OCI-M2 (cell line): ENCODE data around the gene VSIG2.

Experiments used
- DNase-seq: peaks from one replicate; lab custom pipeline; 2025; ENCODE audit not compliant: unreplicated experiment; lab: John Stamatoyannopoulos, UW

The VSIG2 gene

DNA sequence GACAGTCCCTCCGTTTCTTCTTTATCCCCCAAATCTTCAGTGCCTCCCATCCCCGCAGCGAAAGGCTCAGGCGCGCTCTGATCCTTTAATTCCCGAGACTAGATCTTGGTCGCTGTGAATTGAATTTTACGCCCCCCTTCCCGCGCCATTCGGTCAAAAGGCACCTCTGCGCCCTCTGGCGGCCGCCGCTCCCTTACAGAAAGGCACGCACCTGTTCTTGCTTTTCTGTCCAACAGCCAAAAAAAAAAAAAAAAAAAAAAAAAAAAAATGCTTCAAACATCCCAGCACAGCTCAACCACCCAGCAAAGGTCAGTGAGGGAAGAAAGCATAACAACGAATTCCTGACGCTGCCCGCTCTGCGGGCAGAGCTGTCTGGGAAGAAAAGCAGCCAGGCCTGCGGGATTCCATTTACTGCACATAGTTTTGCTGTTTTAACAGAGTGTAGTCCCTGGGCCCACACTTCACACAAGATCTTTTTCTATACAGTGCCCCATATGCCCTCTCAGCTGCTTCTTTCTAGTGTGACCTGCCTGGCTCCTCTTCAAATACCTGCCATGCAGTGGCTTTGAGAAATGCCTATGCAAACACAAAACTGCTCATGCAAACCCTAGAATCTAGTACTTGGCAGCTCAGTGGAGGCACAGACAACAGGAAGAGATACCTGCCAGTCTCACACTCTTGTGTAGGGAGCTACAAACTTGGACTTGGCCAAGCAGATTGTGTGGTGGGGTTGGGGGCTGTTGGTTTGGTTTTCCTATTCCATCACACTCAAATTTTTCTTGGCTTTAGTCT is 11.3 kb upstream of the VSIG2 start:
- no peak for DNase-seq

DNA sequence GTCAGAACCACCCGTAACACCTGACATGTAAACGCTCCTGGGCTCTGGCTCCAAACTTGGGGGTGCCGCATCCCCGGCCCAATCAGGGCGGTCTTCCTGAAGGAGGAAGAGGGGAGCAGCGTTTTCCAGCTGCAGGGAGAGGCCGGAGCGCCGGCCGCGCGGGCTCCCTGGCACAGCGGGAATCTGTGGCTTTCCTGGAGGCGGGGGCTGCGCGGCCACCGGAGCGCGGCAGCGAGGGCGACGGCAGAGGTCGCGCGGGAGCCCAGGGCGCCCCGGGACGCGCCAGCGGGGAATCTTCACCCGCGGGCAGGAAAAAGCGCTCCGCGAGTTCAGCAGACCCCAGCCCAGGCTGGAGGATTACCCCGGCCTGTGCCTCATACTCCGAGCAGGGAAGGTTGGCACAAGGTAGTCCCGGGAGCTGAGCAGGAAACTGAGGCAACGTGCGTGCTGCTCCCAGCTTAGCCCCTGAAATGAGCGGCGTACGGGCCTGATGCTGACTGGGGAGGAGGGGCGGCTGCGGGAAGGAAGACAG is 10.6 kb upstream of the VSIG2 start:
- no peak for DNase-seq

DNA sequence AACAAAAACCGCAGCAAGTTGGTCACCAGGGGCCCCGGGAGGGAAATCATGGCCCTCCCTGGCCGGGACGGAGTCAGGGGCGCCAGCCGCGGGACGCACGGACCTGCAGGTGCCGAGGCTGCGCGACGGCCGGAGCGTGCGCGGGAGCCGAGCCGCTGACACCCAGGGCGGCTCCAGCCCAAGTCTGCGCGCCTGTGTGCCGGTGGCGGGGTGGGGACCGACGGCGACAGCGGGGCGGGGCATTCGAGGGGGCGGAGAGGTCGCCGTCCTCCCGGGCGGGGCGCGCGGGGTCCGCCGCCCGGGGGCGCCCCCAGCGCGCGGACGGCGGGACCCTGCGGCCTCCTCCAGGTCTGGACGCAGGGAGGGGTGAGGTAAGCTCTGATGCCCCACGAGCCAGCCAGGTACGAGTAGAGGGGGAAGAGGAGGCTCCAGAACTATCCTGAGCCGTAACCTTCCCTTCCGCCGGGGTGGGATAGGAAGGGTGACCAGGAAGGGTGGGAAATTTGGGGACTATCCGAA is 10.1 kb upstream of the VSIG2 start, which contains the start of gene ESAM:
ESAM (minus strand) TSS at position 186 of the 519 bp plus-strand sequence; CDS start at position 50, 136 bp downstream.
- DNase-seq, result no peak

DNA sequence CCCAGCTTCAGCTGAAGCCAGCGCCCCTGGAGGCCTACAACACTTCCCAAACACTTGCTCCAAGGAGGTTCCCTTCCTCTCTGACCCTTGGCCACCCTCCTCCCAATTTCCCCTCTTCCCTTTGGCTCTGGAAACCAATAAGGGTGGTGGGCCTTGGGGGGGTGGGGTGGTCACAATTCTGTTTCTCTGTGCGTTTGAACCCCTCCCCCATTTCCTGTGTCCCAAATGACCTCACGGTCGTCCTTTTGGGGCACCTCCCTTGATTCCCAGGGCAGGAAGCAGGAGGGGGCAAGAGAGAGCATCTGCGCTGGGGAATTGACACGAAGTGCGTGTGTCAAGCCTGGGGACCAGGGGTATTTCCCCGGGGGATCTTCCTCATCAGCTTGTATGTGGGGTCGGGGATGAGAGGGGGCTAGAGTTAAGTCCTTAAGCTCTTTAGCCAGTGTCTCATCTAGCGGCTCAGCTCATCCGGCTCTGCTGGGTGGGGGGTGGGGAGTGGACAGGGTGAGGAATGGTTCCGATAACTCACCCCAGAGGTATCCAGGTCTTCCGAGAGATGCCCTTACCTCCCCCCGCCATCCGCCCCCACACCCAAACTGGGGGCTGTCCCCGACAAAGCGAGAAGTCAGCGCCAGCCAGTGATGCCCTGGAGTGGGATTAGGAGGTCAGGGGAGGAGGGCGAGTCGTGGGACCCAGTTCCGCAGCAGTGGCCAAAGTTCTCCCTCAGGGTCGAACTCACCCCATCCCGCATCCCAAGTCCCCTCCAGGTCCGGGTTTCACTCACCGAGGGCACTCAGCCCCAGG is 9.4 kb upstream of the VSIG2 start:
- no peak for DNase-seq

DNA sequence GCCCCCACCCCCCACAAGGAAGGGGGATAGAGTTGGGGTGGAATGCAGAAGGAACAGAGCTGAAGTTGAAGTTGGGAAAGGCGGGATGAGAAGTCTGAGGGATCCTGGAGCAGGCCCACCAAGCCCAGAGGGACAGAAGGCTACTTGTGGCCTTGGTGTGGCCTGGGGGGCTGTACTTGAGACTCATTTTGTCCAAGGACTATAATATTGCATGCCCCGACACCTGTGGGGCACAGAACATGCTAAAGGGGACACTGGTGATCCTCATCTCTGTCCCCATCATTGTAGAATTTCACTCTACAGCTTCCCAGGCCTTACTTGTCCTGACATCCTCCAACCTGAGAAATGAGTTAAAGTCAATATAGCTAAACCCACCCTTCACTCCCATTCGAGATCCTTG is 8.8 kb upstream of the VSIG2 start:
- DNase-seq, result no peak

DNA sequence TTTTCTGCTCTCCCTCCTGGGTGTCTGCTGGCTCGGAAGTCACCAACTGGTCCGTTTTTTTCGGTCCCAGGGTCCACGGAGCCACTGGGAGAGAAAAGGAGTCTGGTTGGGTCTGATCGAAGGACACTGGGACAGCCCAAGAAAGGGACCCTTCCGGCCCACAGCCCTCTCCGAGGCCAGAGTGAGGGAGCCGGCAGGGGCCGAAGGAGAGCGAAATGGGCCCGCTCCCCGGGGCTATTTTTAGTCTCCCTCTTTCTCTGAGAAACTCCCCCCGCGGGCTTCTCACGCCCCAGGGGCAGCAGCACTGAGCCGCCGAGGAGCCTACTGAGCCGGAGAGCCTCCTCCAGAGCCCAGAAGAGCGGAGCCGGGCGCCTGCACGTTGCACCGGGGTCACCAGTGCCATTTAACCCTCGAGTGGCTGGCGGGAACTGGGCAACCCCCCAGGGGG is 8.2 kb upstream of the VSIG2 start:
- no peak for DNase-seq

DNA sequence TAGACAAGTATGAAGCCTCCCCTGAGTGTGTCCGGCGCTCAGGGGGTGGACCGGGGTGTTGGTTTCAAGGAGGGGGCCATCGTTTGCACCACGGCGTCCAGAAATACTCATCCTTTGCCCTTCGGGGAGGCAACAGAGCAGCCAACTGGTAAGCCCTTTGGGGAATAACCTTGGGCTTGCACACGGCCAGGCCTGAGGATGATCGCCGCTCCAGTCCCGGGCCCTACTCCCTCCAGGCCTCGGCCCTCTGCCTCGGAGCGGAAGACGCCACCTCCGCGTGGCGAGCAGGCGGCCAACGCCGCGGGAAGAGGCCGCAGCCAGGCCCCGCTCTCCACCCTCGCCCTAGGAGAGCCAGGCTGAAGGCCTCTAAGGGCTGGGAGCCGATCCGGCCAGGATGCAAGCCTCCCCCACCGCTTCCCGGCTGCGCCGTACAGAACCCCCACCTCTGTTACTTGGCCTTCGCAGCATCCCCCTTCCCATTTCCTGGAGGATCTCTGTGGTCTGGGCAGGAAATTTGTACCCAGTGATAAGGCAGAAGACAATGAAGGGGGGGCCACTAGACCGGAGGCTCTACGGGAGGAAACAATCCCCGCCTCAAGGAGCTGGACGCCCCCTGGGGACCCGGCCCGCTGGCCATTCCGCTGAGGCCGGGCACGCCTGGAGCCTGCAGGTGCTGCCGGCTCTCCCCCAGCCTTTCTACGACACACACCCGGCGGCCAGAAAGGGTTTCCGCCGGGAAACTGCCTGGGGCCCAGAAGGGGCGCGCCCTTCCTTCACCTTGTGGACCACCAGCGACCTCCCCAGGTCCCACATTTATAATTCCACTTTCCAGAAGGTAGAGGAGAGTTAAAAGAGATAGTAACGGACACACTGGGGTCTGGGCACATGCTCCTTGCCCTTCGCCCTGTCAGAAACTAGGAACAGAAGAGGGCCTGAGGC is 7.5 kb upstream of the VSIG2 start:
- DNase-seq, result no peak

DNA sequence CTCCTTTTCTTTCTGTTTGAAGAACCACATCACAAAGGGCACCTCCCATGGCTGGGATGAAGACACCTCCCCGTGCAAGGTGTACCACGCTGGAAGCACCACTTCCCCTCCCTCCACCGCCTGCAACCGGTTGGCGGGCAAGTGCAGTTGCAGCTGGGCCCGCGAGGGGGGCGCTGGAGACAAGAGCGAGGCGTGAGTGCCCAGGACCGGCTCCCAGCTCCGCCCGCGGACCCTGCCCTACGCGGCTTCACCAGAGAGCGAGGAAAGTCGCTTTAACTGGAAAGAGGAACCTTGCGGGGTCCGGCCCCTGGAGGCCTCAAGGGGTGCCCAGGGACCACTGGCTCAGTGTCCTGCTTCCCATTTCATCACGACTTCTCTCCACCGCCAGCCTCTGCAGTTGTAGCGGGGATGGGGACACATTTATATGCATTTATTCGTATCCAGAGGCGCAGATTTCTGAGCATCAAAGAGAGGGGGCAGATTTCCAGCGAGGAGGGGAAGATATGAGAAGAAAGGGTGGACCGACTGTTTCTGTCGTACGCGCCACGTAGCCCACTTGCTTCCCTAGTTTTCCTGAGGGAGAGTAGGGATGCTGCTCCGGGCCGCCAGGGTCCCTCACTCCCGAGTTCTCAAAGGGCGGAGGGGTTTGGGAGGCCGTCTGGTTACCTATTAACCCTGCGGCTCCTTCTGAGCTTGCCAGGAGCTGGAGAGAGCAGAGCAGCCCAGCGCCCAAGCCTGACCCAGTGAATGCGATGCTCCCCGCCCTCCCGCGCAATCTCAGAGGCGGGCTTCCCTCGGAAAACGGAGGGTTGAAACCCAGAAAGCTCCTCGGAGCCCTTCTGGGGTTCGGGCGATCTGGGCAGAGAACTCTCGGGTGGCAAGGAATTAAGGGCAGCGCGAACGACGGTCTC is 6.6 kb upstream of the VSIG2 start:
- peak; percentile 38 for DNase-seq

DNA sequence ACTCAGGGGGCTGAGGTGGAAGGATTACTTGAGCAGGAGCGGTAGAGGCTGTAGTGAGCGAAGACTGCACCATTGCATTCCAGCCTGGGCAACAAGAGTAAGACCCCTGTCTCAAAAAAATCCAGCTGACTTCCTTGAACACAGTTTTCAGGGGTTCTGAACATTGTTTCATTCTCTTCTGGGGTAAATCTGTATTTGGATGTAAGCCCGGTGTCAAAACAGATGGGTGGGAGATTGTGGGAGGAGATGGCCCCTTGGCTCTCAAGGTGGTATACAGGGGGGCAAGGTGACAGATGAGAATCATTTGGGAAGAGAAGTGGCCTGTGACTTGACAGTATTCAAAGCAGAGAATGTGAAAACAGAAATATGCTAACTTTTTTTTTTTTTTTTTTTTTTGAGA is 5.3 kb upstream of the VSIG2 start:
- no peak for DNase-seq

DNA sequence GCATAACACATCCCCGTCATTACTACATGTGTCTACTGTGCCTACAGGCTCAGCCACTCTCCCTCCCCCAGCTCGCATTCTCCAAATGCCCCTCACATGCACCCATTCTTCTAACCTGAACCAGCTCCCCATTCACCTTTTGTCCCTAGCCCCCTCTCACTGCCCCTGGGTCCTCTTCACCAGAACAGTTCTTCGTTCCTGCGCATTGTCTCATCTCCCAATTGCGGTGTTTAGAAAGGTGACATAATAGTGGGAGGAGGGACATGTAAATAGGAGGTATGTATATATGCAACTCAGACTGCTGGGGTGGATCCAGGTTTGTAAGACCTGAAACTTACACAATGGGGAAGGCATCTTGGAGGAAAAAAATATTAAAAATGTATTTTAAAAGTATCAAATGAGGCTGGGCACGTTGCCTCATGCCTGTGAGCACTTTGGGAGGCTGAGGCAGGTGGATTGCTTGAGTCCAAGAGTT is 4.7 kb upstream of the VSIG2 start:
- DNase-seq, result no peak

DNA sequence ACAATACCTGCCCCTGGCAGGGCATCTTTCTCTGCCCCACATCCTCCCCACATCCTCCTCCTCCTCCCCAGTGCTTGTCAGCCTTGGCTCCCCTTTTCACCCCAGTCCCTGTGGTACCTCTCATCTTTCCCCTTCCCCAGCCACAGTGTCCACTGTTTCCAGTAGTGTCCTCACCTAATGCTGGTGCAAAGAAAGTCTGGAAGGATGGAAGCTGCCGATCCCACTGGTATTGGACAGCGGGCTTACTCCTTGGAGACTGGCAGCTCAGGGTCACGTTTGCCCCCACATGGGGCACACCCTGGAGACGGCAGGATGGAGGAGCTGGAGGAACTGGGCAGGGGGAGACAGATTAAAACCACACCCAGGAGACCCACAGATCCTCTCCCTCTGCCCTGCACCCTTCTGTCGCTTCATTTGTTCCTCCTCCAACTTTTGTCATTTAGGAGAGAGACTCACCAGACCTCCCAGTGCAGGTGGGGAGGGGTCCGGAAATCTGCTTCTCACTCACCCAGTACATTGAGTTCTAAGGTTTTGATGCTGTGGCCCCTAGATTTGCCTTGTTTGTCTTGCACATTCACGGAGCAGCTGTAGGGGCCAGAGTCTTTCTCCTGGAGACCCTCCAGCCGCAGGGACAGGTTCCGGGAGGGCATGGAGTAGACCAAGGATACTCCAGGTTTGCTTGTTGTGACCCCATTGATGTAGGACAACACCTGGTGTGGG is 4.1 kb upstream of the VSIG2 start:
- DNase-seq, result no peak

DNA sequence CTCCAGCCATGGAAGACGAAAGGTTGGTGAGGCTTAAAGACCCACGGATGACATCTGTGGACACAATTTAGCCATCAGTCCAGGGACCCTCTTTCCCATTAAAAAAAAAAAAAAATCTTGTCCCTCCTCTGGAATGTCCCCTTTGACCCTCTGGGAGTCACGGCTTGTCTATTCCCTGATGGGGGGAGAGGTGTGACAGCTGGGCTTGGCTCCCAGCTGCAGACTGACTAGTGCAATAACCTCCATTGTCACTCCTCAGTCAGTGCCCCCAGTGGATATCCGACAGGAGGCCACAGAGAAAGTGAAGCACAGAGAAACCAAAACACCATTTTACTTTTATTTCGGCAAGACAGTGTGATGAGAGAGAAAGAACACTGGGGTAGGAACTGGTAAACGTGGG is 2.7 kb upstream of the VSIG2 start:
- no peak for DNase-seq

DNA sequence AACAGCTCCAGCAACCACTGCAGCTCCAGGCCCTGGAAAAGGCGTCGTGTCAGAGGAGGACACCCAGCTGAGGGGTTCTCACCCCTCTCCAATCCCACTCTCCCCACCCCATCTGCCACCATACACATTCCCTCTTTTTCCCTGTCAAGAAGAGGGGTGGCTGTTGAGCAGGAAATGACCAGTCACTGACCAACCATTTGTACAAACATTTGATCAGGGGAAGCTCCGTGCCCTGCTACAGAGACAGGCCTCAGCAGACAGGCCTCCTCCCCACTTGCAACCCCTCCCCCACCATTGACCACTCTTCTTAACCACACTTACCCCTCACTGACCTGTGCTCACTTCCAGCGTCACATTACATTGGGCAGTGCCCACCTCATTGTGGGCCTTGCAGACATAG is 2.3 kb upstream of the VSIG2 start:
- no peak for DNase-seq

DNA sequence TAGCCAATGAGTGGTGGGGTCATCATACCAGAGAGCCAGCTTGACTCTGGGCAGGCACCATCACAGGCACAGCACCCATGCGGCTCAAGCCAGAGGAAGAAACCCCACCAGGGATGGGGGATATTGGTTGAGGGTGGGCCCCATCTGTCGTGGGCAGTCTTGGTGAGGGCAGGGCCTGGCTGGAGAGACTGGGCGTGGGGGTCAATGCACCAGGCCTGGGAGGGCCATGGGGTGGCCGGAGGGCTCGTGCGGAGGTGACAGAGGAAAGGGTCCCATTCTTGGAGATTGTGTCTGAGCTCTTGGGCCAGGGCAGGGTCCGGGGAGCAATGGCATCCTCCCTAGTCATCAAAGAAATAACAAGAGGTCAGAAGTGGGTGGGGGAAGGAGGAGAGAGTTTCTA is 1.6 kb upstream of the VSIG2 start:
- DNase-seq, result no peak

DNA sequence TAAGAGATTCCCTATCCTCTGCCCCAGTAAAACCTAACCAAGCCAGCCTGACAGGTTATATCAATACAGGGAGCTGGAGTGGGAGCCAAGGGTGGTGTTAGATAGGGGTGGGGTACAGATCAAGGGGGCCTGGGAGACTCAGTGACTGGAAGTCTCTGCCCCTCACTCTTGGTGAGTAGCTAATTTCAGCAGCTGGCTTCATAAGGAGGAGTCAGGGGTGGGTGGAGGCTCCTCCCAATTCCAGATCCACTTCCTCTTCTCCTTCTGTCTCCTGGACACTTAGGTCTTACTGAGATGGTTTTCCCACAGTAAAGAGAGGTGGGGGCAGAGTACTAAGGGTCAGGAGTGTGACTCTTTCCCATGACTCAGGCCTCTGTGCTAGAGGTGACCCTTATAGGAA is 1.1 kb upstream of the VSIG2 start:
- DNase-seq, result no peak

DNA sequence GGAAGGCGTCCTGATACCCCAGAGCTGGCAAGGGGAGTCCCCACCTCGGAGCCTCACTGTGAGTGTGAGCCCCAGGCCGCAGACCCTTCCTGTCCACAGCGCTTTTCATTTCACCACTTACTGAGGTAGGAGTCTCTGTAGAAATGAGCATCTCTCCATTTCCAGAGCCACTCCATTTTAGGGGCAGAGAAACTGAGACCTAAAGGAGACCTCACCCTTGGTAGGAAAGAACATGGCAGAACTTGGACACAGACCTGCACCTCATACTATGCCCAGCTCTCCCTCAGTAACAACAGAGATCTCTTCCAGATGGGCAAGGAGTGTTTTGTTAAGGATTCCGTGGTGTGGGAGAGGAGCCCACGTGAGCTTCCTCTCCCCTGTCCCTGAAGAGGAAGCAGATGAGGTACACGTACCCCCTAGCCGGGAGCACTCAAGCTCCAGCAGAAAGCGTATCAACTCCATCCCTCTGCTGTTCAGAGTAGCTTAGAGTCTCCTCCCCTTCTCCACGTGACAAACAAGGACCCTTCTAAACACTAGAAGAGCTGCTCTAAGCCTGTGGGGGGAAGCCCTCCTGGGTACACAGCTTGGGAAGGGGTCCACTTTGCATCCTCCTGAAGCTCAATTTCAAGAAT is 532 bp upstream of the VSIG2 start:
- no peak for DNase-seq

DNA sequence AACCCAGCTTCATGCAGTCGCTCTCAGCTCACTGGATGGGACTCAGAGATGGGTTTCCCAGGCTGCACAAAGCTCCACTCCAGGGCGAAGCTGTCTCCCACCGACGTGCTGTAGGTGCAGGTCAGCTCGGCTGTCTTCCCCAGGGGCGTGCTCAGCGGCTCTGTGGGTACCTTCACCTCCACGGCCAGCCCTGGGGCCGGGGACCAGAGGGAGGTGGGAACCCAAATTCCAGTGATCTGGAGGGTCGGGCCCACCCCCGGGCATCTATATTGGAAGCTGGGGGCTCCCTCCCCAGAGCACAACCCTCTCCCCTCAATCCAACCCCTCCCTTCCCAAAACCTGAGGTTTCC is 689 bp downstream of the VSIG2 start:
- no peak for DNase-seq

DNA sequence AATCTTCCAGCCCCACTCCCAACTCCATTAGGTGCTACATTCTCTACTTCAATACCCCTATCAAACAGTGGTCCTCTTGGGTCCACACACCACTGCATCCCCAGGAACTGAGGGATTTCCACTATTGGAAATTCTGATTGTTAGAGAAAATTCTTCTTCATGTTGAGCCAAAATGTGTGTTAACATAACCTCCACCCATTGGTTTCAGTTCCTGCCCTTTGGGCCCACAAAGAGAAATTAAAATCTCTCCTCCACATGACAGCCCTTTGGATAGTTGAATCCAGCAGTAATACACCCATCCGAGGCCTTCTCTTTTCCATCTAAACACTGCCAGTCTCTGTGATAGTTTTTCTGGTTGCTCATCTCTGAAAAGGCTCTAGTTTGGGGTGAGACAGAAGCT is 2.1 kb downstream of the VSIG2 start:
- no peak for DNase-seq
